Measurements from ENCODE around the gene NHSL2. TPM values are rescaled to one million over a fixed set of nuclear protein-coding genes. Genes with fewer than 3 reads are reported as not detected.

NHSL2 gene
- total RNA-seq, 1 experiment from 2014 or later: not detected

DNA sequence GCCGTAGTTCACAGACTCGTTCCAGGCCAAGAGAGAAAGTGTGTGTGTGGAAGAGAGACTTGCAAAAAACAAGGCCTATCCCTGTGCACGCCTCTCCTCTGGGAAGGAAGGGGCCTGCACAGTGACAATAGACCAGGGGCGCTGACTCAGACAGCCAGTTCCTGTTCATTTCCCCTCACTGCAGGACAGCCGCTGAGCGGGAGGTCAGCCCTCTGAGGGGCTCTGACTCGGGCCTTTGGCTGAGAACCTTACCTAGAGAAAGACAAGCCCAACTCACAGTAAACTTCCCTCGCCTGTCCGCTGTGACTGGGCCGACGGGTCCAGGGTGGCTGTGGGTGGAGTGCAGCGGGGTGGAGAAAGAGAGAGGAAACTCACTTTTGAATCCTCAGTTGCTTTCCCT is 169.0 kb downstream of the NHSL2 start:
- H4K20me1 ChIP-seq (ENCODE audit: insufficient read depth): no peaks in the 10 kb centered on the region
- H3K79me2 ChIP-seq (ENCODE audit: low read depth): no peaks in the 10 kb centered on the region
- ChIA-PET POLR2A (ENCODE audit: unreplicated experiment) (no interaction called here), CTCF (no interaction called here)
- intact Hi-C loops (cut with micrococcal nuclease; ENCODE audit: unreplicated experiment): no loop called here
- DNase-seq: no peak
- no peaks in the 10 kb centered on the region for H3K9me2 ChIP-seq (ENCODE audit: insufficient read depth)
- no TSS peak for BruUV-seq (replicated peaks)
- no peaks in the 10 kb centered on the region for H3F3A ChIP-seq (ENCODE audit: insufficient read depth, low read depth)
- H3K4me3 ChIP-seq: no peak overlapping the region
- no peaks in the 10 kb centered on the region for H3K4me1 ChIP-seq (replicated peaks; ENCODE audit: insufficient read depth)
- TF ChIP-seq, protein P1, sequence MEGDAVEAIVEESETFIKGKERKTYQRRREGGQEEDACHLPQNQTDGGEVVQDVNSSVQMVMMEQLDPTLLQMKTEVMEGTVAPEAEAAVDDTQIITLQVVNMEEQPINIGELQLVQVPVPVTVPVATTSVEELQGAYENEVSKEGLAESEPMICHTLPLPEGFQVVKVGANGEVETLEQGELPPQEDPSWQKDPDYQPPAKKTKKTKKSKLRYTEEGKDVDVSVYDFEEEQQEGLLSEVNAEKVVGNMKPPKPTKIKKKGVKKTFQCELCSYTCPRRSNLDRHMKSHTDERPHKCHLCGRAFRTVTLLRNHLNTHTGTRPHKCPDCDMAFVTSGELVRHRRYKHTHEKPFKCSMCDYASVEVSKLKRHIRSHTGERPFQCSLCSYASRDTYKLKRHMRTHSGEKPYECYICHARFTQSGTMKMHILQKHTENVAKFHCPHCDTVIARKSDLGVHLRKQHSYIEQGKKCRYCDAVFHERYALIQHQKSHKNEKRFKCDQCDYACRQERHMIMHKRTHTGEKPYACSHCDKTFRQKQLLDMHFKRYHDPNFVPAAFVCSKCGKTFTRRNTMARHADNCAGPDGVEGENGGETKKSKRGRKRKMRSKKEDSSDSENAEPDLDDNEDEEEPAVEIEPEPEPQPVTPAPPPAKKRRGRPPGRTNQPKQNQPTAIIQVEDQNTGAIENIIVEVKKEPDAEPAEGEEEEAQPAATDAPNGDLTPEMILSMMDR (conservative IDR thresholded peaks at IDR 0.05): no peak
- no peak for TF ChIP-seq EZH2 (IDR thresholded peaks at IDR 0.05; ENCODE audit: low read depth)
- no peaks in the 10 kb centered on the region for H3K9me3 ChIP-seq (ENCODE audit: insufficient read depth, low read depth)
- no peak overlapping the region for H3K27ac ChIP-seq
- H3K36me3 ChIP-seq (ENCODE audit: low read depth): no peaks in the 10 kb centered on the region
- peaks cover 14% of the 10 kb centered on the region for H3K27me3 ChIP-seq (ENCODE audit: insufficient read depth, low read depth)
- no peak overlapping the region for H2AFZ ChIP-seq
- H3K4me2 ChIP-seq: no peak overlapping the region

DNA sequence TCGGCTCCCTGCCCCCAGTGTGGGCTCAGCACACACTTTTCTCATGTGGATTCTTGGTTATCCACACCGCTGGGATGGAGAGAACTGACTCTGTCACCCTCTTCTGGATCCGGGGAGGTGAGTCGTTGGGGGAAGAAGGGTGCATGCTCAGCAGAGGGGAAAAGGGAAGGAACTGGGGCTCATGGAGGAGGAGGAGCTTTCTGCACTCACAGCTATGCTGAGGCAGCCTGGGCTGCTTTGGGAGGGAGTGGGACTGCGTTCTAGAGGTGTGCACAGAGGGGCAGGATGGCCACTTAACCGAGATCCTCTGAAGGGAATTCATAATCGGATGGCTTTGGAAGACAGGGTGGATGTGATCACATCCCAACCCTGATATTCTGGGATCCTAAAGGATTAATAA is 169.5 kb downstream of the NHSL2 start:
- no peaks in the 10 kb centered on the region for H3K9me3 ChIP-seq (ENCODE audit: insufficient read depth, low read depth)
- ChIA-PET CTCF (no interaction called here), POLR2A (ENCODE audit: unreplicated experiment) (no interaction called here)
- H4K20me1 ChIP-seq (ENCODE audit: insufficient read depth): no peaks in the 10 kb centered on the region
- H3K36me3 ChIP-seq (ENCODE audit: low read depth): no peaks in the 10 kb centered on the region
- no peak overlapping the region for H3K27ac ChIP-seq
- no peak overlapping the region for H2AFZ ChIP-seq
- H3K9me2 ChIP-seq (ENCODE audit: insufficient read depth): no peaks in the 10 kb centered on the region
- peaks cover 10% of the 10 kb centered on the region for H3K27me3 ChIP-seq (ENCODE audit: insufficient read depth, low read depth)
- no peak for DNase-seq
- no TSS peak for BruUV-seq (replicated peaks)
- intact Hi-C loops (cut with micrococcal nuclease; ENCODE audit: unreplicated experiment): no loop called here
- H3K4me3 ChIP-seq: no peak overlapping the region
- H3F3A ChIP-seq (ENCODE audit: insufficient read depth, low read depth): no peaks in the 10 kb centered on the region
- TF ChIP-seq, protein P1 (conservative IDR thresholded peaks at IDR 0.05): no peak
- TF ChIP-seq EZH2 (IDR thresholded peaks at IDR 0.05; ENCODE audit: low read depth): no peak
- no peaks in the 10 kb centered on the region for H3K4me1 ChIP-seq (replicated peaks; ENCODE audit: insufficient read depth)
- H3K4me2 ChIP-seq: no peak overlapping the region
- H3K79me2 ChIP-seq (ENCODE audit: low read depth): no peaks in the 10 kb centered on the region

DNA sequence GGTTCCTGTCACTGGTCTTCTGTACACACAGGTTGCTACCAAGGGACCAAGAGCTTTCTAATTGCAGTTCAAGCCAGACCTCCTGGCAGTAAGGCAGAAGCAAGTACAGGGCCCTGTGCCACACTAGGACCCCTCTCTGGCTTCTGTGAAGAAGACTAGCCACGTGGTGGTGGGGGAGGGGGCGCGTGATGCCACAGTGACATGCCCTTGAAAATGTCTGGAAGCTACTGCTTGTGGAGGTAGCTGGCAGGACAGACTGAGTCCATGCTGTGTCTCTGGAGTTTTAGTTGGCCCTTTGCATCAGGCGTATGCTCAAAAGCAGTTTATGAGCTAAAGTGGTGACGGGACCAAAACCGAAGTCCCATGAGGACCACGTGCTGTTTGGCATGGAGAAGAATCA is 170.2 kb downstream of the NHSL2 start:
- no TSS peak for BruUV-seq (replicated peaks)
- POLR2A ChIA-PET (ENCODE audit: unreplicated experiment): no interaction called here
- Histone ChIP-seq H3K9me3 (ENCODE audit: insufficient read depth, low read depth) (no peaks in the 10 kb centered on the region), H3K27me3 (ENCODE audit: insufficient read depth, low read depth) (peaks cover 3% of the 10 kb centered on the region; the same call in 1 of the 2 replicates), H3K4me2 (no peak overlapping the region), H4K20me1 (ENCODE audit: insufficient read depth) (no peaks in the 10 kb centered on the region), H3K27ac (no peak overlapping the region), H3K9me2 (ENCODE audit: insufficient read depth) (no peaks in the 10 kb centered on the region), H3F3A (ENCODE audit: insufficient read depth, low read depth) (no peaks in the 10 kb centered on the region), H3K4me3 (no peak overlapping the region), H3K36me3 (ENCODE audit: low read depth) (no peaks in the 10 kb centered on the region), H2AFZ (no peak overlapping the region), H3K79me2 (ENCODE audit: low read depth) (no peaks in the 10 kb centered on the region), H3K4me1 (replicated peaks; ENCODE audit: insufficient read depth) (no peaks in the 10 kb centered on the region)
- intact Hi-C loops (cut with micrococcal nuclease; ENCODE audit: unreplicated experiment): no loop called here
- no peak for DNase-seq
- no peak for TF ChIP-seq EZH2 (IDR thresholded peaks at IDR 0.05; ENCODE audit: low read depth)
- TF ChIP-seq, protein P1 (conservative IDR thresholded peaks at IDR 0.05): no peak
- CTCF ChIA-PET: no interaction called here

All from PC-9 (cell line).